IMR-90 (cell line): ENCODE data around the gene PRXL2B. TPM values are rescaled to one million over a fixed set of nuclear protein-coding genes. Genes with fewer than 3 reads are reported as not detected.

ENCODE experiments used
- ATAC-seq: fragments of 200-7000 bp; cut with Tn5 transposase; 2 replicates; pipeline ENCODE4 v1.9.1; 2020; ENCODE audit warnings: low read depth, mild to moderate bottlenecking, moderate library complexity
- BruUV-seq: library from RNA; stranded (reverse); fragments of 400-500 nt; replicated peaks from 2 replicates; lab custom pipeline; 2021; lab: Mats Ljungman, UMichigan
- CTCF ChIA-PET: fragments of 300-600 bp; formaldehyde crosslinking; extraction: SDS; loops from one replicate; lab custom pipeline; 2021; ENCODE audit warnings: antibody characterized with exemption; lab: Yijun Ruan, JAX
- POLR2A ChIA-PET: fragments of 300-600 bp; sonication (Branson Sonifier 250); formaldehyde crosslinking; loops from one replicate; lab custom pipeline; 2022; ENCODE audit warnings: antibody characterized with exemption; ENCODE audit not compliant: unreplicated experiment; lab: Charles Lee
- DNase-seq: peaks from one replicate; pipeline ENCODE4 v3.0.0; 2013
- H2AFZ ChIP-seq: replicated peaks from 2 replicates; pipeline ENCODE3; 2013; ENCODE audit warnings: low read length, mild to moderate bottlenecking; ENCODE audit not compliant: poor library complexity
- H2AK5ac ChIP-seq: 2 replicates; pipeline ENCODE4 v1.6.1; 2013; ENCODE audit warnings: low read depth, low read length, inconsistent platforms
- H2AK9ac ChIP-seq: replicated peaks from 2 replicates; pipeline ENCODE3; 2013; ENCODE audit warnings: mild to moderate bottlenecking, low read depth, low read length, moderate library complexity; ENCODE audit not compliant: poor library complexity
- H2BK120ac ChIP-seq: 2 replicates; pipeline ENCODE4 v1.6.1; 2013; ENCODE audit warnings: low read depth, low read length, inconsistent platforms
- H2BK15ac ChIP-seq: 3 replicates; pipeline ENCODE4 v1.6.1; 2013; ENCODE audit warnings: low read depth, low read length, inconsistent platforms
- H2BK20ac ChIP-seq: 2 replicates; pipeline ENCODE4 v1.6.1; 2013; ENCODE audit warnings: low read depth, mild to moderate bottlenecking, inconsistent platforms, low read length, moderate library complexity
- H2BK5ac ChIP-seq: 2 replicates; pipeline ENCODE4 v1.6.1; 2013; ENCODE audit warnings: mild to moderate bottlenecking, low read depth, low read length, inconsistent platforms; ENCODE audit not compliant: poor library complexity, severe bottlenecking
- H3K14ac ChIP-seq: replicated peaks from 2 replicates; pipeline ENCODE4 v1.6.1; 2013; ENCODE audit warnings: low read depth, low read length, inconsistent platforms
- H3K18ac ChIP-seq: 2 replicates; pipeline ENCODE4 v1.6.1; 2013; ENCODE audit warnings: low read depth, low read length, control low read depth
- H3K23ac ChIP-seq: 2 replicates; pipeline ENCODE4 v1.6.1; 2013; ENCODE audit warnings: low read depth, low read length, inconsistent platforms
- H3K27ac ChIP-seq: 2 replicates; pipeline ENCODE4 v1.5.1; 2013; ENCODE audit warnings: mild to moderate bottlenecking, control low read depth, low read length; ENCODE audit not compliant: insufficient read depth
- H3K27me3 ChIP-seq: 2 replicates; pipeline ENCODE4 v1.6.1; 2013; ENCODE audit warnings: low read length; ENCODE audit not compliant: control insufficient read depth, insufficient read depth
- H3K36me3 ChIP-seq: 2 replicates; pipeline ENCODE4 v1.6.1; 2013; ENCODE audit warnings: low read length, mixed read lengths; ENCODE audit not compliant: control insufficient read depth, insufficient read depth
- H3K4ac ChIP-seq: 2 replicates; pipeline ENCODE4 v1.6.1; 2013; ENCODE audit warnings: low read depth, low read length, inconsistent platforms
- H3K4me1 ChIP-seq: 2 replicates; pipeline ENCODE4 v1.6.1; 2013; ENCODE audit warnings: low read length, mixed read lengths; ENCODE audit not compliant: control insufficient read depth, insufficient read depth
- H3K4me2 ChIP-seq: 2 replicates; pipeline ENCODE4 v1.6.1; 2013; ENCODE audit warnings: low read depth, mild to moderate bottlenecking, control low read depth, low read length, moderate library complexity
- H3K4me3 ChIP-seq: 2 replicates; pipeline ENCODE4 v1.5.1; 2013; ENCODE audit warnings: low read depth, mild to moderate bottlenecking, control low read depth, low read length, moderate library complexity; ENCODE audit not compliant: insufficient read depth
- H3K56ac ChIP-seq: 2 replicates; pipeline ENCODE4 v1.6.1; 2013; ENCODE audit warnings: low read length, inconsistent platforms; ENCODE audit not compliant: insufficient read depth; ENCODE audit errors: extremely low read depth
- H3K79me1 ChIP-seq, 2 experiments: 2 replicates each; pipeline ENCODE4 v1.6.1; 2013; ENCODE audit warnings: low read length in 2 of 2, inconsistent platforms in 1 of 2, low read depth in 1 of 2
- H3K9ac ChIP-seq: 2 replicates; pipeline ENCODE4 v1.6.1; 2013; ENCODE audit warnings: low read depth, low read length, control low read depth
- H3K9me1 ChIP-seq: 2 replicates; pipeline ENCODE4 v1.6.1; 2013; ENCODE audit warnings: low read length, inconsistent platforms; ENCODE audit not compliant: insufficient read depth
- H3K9me3 ChIP-seq: 2 replicates; pipeline ENCODE4 v1.6.1; 2013; ENCODE audit warnings: low read length; ENCODE audit not compliant: control insufficient read depth, insufficient read depth
- H4K20me1 ChIP-seq: 2 replicates; pipeline ENCODE4 v1.6.1; 2013; ENCODE audit warnings: low read length, inconsistent platforms; ENCODE audit not compliant: insufficient read depth
- H4K5ac ChIP-seq: 2 replicates; pipeline ENCODE4 v1.6.1; 2013; ENCODE audit warnings: mild to moderate bottlenecking, low read depth, low read length, control low read depth
- H4K8ac ChIP-seq, 2 experiments: 2 replicates each; pipeline ENCODE4 v1.6.1; 2013; ENCODE audit warnings: low read depth in 2 of 2, low read length in 2 of 2, control low read depth in 1 of 2, inconsistent platforms in 1 of 2
- H4K91ac ChIP-seq: 2 replicates; pipeline ENCODE4 v1.6.1; 2013; ENCODE audit warnings: low read depth, low read length, inconsistent platforms; ENCODE audit not compliant: insufficient read depth
- CEBPB ChIP-seq: IDR thresholded peaks from 2 replicates; pipeline ENCODE4 v1.6.1; 2012; ENCODE audit warnings: low read depth, low read length, improper control_type of control experiment
- MAFK ChIP-seq: IDR thresholded peaks from 2 replicates; pipeline ENCODE4 v1.6.1; 2012; ENCODE audit warnings: low read depth, low read length, improper control_type of control experiment
- NFE2L2 ChIP-seq: fragments of 150-350 bp; IDR thresholded peaks from 2 replicates; pipeline ENCODE4 v1.6.1; 2016; ENCODE audit warnings: low read depth, mild to moderate bottlenecking, low read length
- RAD21 ChIP-seq: IDR thresholded peaks from 2 replicates; pipeline ENCODE4 v1.6.1; 2012; ENCODE audit warnings: low read length, improper control_type of control experiment
- SMC3 ChIP-seq: fragments of 150-350 bp; IDR thresholded peaks from 2 replicates; pipeline ENCODE4 v1.6.1; 2016; ENCODE audit warnings: low read depth, mild to moderate bottlenecking, antibody characterized with exemption, low read length, moderate library complexity
- WGBS, 2 experiments: methylation state at CpG; one replicate each; pipeline versions ENCODE4 v1.1.5 to v1.1.7; 2013; ENCODE audit warnings: missing lambda C conversion rate in 2 of 2; ENCODE audit not compliant: insufficient read length in 1 of 2; ENCODE audit errors: extremely low coverage in 2 of 2; 5-methylcytosine and 5-hydroxymethylcytosine counted together
- dilution Hi-C: fragments of 300-500 bp; cut with HindIII; formaldehyde crosslinking; loops from one replicate; pipeline ENCODE4 v1.14.3; 2018; ENCODE audit warnings: low sequenced_read_pairs; ENCODE audit not compliant: unreplicated experiment
- in situ Hi-C: fragments of 300-500 bp; cut with MboI; formaldehyde crosslinking; loops from 3 replicates; pipeline ENCODE4 v1.14.3; 2019; ENCODE audit warnings: low sequenced_read_pairs, inconsistent platforms, mixed read lengths
- intact Hi-C: fragments of 100-400 bp; cut with micrococcal nuclease; formaldehyde crosslinking; loops from 2 replicates; pipeline ENCODE4 v1.10.0; 2022
- polyA plus RNA-seq, 3 experiments: library from polyadenylated mRNA; depleted of rRNA; stranded (reverse); fragments of >200 nt; gene quantifications; 2 replicates each; pipeline ENCODE4 v1.2.3, GENCODE V29; 2012; ENCODE audit warnings: low replicate concordance in 1 of 3
- total RNA-seq: library from RNA; depleted of rRNA; stranded (reverse); fragments of >200 nt; gene quantifications from 2 replicates; pipeline ENCODE4 v1.2.3, GENCODE V29; 2012

The PRXL2B gene
- total and polyA plus RNA-seq, 2 of the 4 experiments (the other 2 are of a cell fraction), result 10.9 to 22.3 TPM

DNA sequence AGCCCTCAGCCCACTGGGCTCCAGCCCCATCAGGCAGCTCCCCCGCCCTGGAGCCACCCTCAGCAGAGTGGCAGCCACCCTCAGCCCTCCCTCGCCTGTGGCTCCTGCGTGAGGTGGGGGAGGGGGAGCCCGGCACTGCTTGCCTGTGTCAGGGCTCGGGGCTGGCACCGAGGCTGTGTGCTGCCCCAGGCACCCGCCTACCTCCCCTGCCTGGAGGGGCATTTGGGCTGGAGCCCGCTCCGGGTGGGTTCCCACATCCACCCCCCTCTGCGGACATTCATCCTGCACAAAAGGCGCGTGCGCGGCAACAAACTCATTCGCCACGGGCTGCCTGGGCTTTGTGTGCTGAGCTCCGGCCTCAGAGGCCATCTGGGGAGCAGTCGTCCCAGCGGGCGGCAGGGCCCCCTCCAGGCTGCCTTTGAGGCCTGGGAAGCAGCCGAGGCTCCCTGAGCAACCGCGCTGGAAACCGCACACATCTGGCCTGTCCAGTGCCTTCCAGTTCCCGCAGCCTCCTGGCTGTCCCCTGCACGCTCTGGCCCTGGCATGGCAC, 43.0 kb upstream of the PRXL2B start:
- peak; percentile 27 for DNase-seq
- 0 out of 2 replicates have a peak overlapping the region, but pooled peaks have one; percentile 16 for H2AK5ac ChIP-seq
- TF ChIP-seq CEBPB (no peak), RAD21 (no peak), NFE2L2 (no peak), SMC3 (no peak), MAFK (no peak)
- H4K5ac ChIP-seq, result no peak overlapping the region
- POLR2A ChIA-PET, result no interaction called here
- in situ Hi-C loops, result loop anchor here (5.0 to 25.0 kb wide), 2 partner anchors 131 to 356 kb away; partner anchors contain the start of genes FAAP20 and PEX10
- 25% methylated on average over 16 of the region's 26 CpGs; no CpG with 5 or more reads in 1 of the 2 experiments for WGBS, 2 experiments
- H3K18ac ChIP-seq, result no peak overlapping the region
- H2BK20ac ChIP-seq, result no peak overlapping the region
- no peak overlapping the region for H2BK5ac ChIP-seq
- no peak overlapping the region for H3K4me2 ChIP-seq
- H3K79me1 ChIP-seq, result peaks cover 0 to 10% of the 10 kb centered on the region in 2 experiments; a peak in 1 of 4 replicates
- H3K9me1 ChIP-seq, result no peaks in the 10 kb centered on the region
- no peak overlapping the region for H4K91ac ChIP-seq
- H2AFZ ChIP-seq, result peak overlapping the region; percentile 71
- no peak overlapping the region for H3K14ac ChIP-seq
- CTCF ChIA-PET, result no interaction called here
- peak overlapping the region; percentile 82 for H2AK9ac ChIP-seq
- no TSS peak for BruUV-seq
- no peak overlapping the region for H3K4ac ChIP-seq
- H4K8ac ChIP-seq, result no peak overlapping the region
- 0 out of 2 replicates have a peak, but pooled peaks cover 3% of the 10 kb centered on the region for H4K20me1 ChIP-seq
- H3K27ac ChIP-seq, result no peak overlapping the region
- H3K4me1 ChIP-seq, result peaks cover 8% of the 10 kb centered on the region
- H3K56ac ChIP-seq, result no peak overlapping the region
- no peak overlapping the region for H3K9ac ChIP-seq
- intact Hi-C loops, result no loop called here
- no peak for ATAC-seq
- no peak overlapping the region for H3K4me3 ChIP-seq
- no peak overlapping the region for H3K23ac ChIP-seq
- peaks cover 2% of the 10 kb centered on the region; the same call in 1 of the 2 replicates for H3K27me3 ChIP-seq
- H3K36me3 ChIP-seq, result no peaks in the 10 kb centered on the region
- H3K9me3 ChIP-seq, result no peaks in the 10 kb centered on the region
- H2BK120ac ChIP-seq, result no peak overlapping the region
- dilution Hi-C loops, result no loop called here
- no peak overlapping the region for H2BK15ac ChIP-seq
